ENCODE data around the gene LPAR3. TPM values are rescaled to one million over a fixed set of nuclear protein-coding genes. Genes with fewer than 3 reads are reported as not detected.
"Not testable (repeated sequence)": the region's sequence is repeated elsewhere in the genome, so short reads cannot be mapped to it uniquely, and the experiment has no call there.

Gene LPAR3
- total RNA-seq, 1 donor = 0.84 TPM

DNA sequence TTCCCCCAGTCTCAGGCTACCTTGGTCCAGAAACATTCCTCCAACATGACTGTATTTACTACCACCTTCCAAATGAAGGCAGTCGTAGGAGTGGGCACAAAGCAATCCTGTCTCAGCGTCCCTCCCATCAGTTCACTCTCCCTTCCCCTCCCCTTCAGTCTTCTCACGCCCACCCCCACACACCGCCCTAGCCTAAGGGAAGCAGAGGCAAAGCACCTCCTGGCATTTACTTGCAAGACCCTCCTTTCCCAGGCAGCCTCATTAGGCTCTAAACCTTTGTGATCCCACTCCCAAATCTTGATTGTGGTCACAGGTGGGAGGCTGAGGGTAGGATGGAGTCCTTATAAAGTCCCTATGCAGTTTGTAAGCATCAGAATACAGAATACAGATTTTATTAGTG is 23.9 kb upstream of the LPAR3 start:
- Histone ChIP-seq H3K4me3 (ENCODE audit: low read length) (no peak overlapping the region), H3K4me1 (ENCODE audit: insufficient read depth, low read length) (peaks cover 4% of the 10 kb centered on the region), H3K9me3 (ENCODE audit: low read depth, low read length) (no peaks in the 10 kb centered on the region), H3K27me3 (ENCODE audit: insufficient read depth, low read length) (no peaks in the 10 kb centered on the region)

DNA sequence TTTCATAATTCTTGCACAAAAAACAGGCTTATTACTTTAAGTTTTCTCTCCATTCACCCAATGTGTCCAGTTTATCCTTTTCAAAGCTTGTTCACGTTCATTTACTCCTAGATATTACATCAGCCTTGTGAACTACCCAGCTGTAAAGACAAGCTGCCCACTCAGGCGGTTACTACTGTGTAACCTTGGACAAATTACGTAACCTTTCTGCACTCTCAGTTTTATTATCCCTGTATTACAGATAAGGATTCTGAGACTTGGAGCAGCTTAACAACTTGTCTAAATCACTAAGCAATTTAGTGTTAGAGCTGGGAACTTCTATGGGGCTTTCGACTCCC is 20.5 kb upstream of the LPAR3 start:
- H3K4me1 ChIP-seq (ENCODE audit: insufficient read depth, low read length) = peaks cover 4% of the 10 kb centered on the region
- H3K9me3 ChIP-seq (ENCODE audit: low read depth, low read length) = no peaks in the 10 kb centered on the region
- H3K4me3 ChIP-seq (ENCODE audit: low read length) = no peak overlapping the region
- H3K27me3 ChIP-seq (ENCODE audit: insufficient read depth, low read length) = no peaks in the 10 kb centered on the region

DNA sequence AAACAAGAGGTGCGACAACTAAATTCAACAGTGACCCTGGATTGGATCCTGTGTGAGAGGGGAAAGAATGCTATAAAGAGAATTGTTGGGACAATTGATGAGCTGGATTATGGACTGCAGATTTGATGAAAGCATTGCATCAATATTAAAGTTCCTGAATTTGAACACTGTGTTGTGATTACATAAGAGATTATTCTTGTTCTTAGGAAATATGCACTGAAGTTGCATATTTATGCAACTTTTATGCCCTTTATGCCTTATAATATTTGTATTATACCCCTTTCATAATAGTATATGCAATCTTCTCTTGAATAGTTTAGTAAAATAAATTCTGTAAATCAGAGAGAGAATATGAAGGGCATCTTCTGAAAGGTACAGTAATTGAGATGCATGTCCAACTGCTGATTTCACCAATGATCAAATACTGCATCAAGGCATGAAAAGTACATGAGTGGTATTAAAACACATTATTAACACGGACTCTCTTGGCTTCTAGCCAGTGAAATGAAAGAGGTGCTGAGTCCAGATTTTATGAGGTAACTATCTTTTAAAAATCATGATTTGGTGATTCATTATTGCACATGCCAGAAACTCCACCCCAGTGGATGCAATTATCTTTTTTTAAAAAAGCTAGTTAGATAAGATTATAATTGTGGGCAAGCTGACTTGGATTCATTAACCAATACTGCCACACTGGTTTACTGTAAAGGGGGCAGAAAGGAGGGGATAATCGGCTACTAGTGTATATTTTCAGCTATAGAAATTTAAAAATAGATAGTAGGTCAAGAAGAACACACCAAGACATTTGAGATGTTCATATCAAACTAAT is 19.9 kb upstream of the LPAR3 start:
- Histone ChIP-seq H3K9me3 (ENCODE audit: low read depth, low read length) (no peaks in the 10 kb centered on the region), H3K27me3 (ENCODE audit: insufficient read depth, low read length) (no peaks in the 10 kb centered on the region), H3K4me3 (ENCODE audit: low read length) (no peak overlapping the region), H3K4me1 (ENCODE audit: insufficient read depth, low read length) (peaks cover 4% of the 10 kb centered on the region)

DNA sequence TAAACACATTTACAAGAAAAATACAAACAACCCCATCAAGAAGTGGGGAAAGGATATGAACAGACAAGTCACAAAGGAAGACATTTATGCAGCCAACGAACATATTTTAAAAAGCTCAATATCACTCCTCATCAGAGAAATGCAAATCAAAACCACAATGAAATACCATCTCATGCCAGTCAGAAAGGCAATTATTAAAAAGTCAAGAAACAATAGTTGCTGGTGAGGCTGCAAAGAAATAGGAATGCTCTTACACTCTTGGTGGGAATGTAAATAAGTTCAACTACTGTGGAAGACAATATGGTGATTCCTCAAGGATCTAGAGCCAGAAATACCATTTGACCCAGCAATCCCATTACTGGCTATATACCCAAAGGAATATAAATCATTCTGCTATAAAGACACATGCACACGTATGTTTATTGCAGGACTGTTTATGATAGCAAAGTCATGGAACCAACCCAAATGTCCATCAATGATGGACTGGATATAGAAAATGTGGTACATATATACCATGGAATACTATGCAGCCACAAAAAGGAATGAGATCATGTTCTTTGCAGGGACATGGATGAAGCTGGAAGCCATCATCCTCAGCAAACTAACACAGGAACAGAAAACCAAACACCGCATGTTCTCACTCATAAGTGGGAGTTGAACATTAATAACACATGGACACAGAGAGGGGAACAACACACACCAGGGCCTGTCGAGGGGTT is 15.9 kb upstream of the LPAR3 start:
- H3K4me3 ChIP-seq (ENCODE audit: low read length); H3K4me1 ChIP-seq (ENCODE audit: insufficient read depth, low read length): not testable (repeated sequence)

DNA sequence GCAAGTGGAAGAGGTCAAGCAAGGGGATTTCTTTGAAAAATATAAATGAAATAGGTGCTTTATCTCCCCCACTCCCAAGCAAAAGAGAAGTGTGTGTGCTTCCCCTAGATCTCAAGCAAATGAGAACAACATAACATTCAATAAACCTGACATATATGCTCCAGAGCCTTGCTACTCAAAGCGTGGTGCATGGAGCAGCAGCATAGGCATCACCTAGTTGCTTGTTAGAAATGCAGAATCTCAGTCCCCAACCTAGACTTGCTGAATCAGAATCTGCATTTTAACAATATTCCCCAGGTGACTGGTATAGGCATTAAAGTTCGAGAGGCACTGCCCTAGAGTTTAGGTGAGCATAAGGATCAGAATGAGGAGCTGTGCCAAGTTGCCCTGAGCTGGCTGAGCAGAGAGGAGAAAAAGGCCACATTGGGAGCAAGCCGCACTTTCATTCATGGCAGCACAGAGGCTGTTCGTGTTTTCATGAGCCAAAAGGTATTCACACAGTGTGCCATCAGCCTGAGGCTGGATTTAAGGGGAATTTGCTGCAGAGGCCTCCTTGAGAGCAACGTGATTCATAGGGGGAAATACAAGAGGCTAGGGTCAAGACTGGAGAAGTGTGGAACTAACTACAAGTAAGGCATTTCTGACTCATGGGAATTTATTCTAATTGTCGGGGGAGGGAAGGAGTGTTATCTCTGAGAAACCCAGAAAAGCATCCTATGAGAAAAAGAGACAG is 14.3 kb upstream of the LPAR3 start:
- H3K9me3 ChIP-seq (ENCODE audit: low read depth, low read length) = peaks cover 5% of the 10 kb centered on the region
- H3K4me3 ChIP-seq (ENCODE audit: low read length) = no peak overlapping the region
- no peaks in the 10 kb centered on the region for H3K4me1 ChIP-seq (ENCODE audit: insufficient read depth, low read length)
- no peaks in the 10 kb centered on the region for H3K27me3 ChIP-seq (ENCODE audit: insufficient read depth, low read length)

More for the DNA sequence above, 15.9 kb upstream of the LPAR3 start:
- H3K27me3 ChIP-seq (ENCODE audit: insufficient read depth, low read length); H3K9me3 ChIP-seq (ENCODE audit: low read depth, low read length): not testable (repeated sequence)

DNA sequence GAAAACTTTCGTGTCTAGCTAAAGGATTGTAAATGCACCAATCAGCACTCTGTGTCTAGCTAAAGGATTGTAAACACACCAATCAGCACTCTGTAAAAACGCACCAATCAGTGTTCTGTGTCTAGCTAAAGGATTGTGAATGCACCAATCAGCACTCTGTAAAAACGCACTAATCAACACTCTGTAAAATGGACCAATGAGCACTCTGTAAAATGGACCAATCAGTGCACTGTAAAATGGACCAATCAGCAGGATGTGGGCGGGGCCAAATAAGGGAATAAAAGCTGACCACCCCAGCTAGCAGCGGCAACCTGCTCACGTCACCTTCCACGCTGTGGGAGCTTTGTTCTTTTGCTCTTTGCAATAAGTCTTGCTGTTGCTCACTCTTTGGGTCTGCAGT is 9.7 kb upstream of the LPAR3 start:
- H3K4me3 ChIP-seq (ENCODE audit: low read length); H3K9me3 ChIP-seq (ENCODE audit: low read depth, low read length); H3K4me1 ChIP-seq (ENCODE audit: insufficient read depth, low read length); H3K27me3 ChIP-seq (ENCODE audit: insufficient read depth, low read length): not testable (repeated sequence)

DNA sequence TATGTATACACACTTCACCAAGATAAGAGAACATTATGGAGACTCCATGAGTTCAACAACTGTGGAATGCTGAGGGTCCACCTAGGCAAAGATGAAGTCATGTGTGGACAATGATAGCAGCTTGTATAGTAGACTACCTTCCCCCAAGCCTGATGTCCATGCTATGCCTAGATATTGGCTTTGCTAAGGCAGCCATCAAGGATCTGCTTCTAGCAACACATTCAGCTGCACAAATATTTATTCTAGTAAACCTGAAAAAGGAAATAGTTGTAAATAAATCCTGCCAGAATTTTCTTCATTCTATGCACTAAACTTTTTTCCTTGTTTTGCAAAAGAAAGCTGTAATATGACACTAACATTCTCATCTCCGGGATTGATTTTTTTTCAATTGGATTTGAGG is 7.0 kb upstream of the LPAR3 start:
- H3K4me1 ChIP-seq (ENCODE audit: insufficient read depth, low read length) = no peaks in the 10 kb centered on the region
- peaks cover 12% of the 10 kb centered on the region for H3K27me3 ChIP-seq (ENCODE audit: insufficient read depth, low read length)
- H3K9me3 ChIP-seq (ENCODE audit: low read depth, low read length) = peaks cover 5% of the 10 kb centered on the region
- H3K4me3 ChIP-seq (ENCODE audit: low read length) = no peak overlapping the region

DNA sequence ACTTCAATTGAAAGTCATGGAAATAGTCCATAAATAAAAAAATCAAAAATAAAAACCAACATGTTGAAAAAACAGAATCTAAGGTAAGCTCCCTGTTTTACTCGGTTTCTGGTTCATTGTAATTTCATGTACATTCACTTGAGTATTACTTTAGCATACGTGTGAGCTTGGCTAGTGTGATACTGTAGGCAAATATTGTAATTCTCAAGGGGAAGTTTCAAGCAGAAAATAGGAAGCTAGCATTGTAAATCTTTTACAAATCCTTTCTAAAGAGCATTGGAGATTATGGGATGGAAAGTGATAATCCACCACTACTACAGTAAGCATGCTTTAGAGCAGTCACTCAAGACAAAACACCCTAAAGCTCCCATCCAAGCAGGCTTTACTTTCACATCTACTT is 3.3 kb upstream of the LPAR3 start:
- Histone ChIP-seq H3K4me3 (ENCODE audit: low read length) (no peak overlapping the region), H3K27me3 (ENCODE audit: insufficient read depth, low read length) (peaks cover 42% of the 10 kb centered on the region)

DNA sequence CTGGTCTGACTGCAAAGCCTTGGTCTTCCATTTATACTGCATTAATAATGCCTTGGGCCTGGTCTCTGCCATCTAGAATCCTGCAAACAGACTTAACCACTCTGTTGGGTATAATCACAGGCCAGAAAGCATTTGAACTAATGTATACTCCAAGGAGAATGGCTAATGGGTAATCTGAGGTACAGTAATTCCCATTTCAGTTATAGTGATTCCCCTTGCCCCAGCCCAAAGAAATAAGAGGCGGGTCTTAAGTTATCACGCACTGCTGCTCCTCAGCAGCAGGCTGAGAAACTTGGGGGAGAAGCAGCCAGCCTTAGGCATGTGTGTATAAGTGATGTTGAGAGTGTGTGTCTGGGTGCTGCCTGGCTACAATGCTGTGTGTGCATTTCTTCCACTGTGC is 2.4 kb downstream of the LPAR3 start:
- H3K4me3 ChIP-seq (ENCODE audit: low read length) = no peak overlapping the region
- no peaks in the 10 kb centered on the region for H3K9me3 ChIP-seq (ENCODE audit: low read depth, low read length)
- peaks cover 20% of the 10 kb centered on the region for H3K4me1 ChIP-seq (ENCODE audit: insufficient read depth, low read length)
- peaks cover 40% of the 10 kb centered on the region for H3K27me3 ChIP-seq (ENCODE audit: insufficient read depth, low read length)

More for the DNA sequence above, 3.3 kb upstream of the LPAR3 start:
- Histone ChIP-seq H3K4me1 (ENCODE audit: insufficient read depth, low read length) (peaks cover 7% of the 10 kb centered on the region), H3K9me3 (ENCODE audit: low read depth, low read length) (no peaks in the 10 kb centered on the region)

DNA sequence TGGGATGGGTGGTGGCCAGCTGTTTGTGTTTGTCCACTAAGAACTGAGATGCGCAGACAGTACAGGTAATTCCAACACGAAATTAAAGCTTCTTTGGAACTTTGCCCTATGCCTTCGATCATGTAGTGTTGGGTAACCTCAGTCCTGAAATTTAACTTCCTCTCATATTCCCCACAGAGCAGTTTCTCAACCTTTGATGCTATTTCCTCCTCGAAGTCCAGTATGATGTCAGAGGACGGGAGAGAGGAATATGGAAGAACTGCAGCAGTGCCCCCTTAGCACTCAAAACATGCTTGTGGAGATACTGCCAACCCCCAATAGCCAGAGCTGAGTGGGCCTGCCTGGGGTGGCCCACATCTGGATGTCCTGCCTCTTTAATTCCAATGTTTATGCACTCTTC is 3.6 kb downstream of the LPAR3 start:
- Histone ChIP-seq H3K9me3 (ENCODE audit: low read depth, low read length) (no peaks in the 10 kb centered on the region), H3K27me3 (ENCODE audit: insufficient read depth, low read length) (peaks cover 31% of the 10 kb centered on the region), H3K4me3 (ENCODE audit: low read length) (no peak overlapping the region), H3K4me1 (ENCODE audit: insufficient read depth, low read length) (peaks cover 20% of the 10 kb centered on the region)

DNA sequence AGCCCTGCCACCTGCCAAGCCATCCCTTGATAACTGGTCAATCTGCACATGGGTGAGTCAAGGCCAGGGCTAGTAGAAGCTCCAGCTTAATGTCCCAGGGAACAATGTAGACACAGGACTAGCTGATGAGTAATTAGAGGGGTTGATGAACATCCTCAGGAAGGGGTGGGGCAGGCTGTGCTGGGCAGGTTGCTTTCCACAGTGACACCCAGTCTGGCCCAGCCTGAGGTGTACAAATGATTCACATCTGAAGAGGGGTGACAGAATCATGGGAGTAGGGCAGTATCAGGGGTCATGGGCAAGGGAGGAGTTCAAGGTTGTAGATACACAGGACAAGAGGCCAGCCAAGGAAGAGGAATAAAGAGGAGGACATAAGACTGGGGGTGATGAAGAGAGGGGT is 4.3 kb downstream of the LPAR3 start:
- no peaks in the 10 kb centered on the region for H3K9me3 ChIP-seq (ENCODE audit: low read depth, low read length)
- peaks cover 20% of the 10 kb centered on the region for H3K4me1 ChIP-seq (ENCODE audit: insufficient read depth, low read length)
- H3K27me3 ChIP-seq (ENCODE audit: insufficient read depth, low read length) = peaks cover 24% of the 10 kb centered on the region
- no peak overlapping the region for H3K4me3 ChIP-seq (ENCODE audit: low read length)

DNA sequence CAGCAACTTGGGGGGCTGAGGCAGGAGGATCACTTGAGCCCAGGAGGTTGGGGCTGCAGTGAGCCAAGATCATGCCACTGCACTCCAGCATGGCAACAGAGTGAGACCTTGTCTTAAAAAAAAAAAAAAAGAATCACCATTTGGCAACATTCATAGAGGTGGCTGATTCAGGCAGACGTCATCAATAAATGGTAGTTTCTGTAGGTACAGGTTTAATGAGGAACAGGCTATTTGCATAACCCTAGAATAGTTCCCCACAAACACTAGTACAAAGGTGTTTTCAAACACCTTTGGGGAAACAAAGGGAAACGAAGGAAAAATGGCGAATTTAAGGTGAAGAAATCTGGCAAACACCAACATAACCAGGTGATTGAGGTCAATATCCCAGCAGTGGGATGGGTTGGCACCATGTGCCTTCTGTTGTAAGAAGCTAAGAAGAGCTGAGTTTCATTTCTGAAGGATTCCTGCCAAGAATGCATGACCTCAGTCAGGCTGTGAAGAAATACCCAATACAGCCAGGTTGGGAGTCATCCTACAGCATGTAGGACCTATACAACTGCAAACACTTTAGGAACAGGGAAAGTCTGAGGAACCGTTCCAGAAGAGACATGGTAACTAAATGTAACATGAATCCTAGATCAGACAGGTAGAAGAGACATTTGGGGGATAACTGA is 5.6 kb downstream of the LPAR3 start:
- Histone ChIP-seq H3K4me1 (ENCODE audit: insufficient read depth, low read length) (peaks cover 15% of the 10 kb centered on the region), H3K27me3 (ENCODE audit: insufficient read depth, low read length) (peaks cover 14% of the 10 kb centered on the region), H3K4me3 (ENCODE audit: low read length) (no peak overlapping the region), H3K9me3 (ENCODE audit: low read depth, low read length) (no peaks in the 10 kb centered on the region)

DNA sequence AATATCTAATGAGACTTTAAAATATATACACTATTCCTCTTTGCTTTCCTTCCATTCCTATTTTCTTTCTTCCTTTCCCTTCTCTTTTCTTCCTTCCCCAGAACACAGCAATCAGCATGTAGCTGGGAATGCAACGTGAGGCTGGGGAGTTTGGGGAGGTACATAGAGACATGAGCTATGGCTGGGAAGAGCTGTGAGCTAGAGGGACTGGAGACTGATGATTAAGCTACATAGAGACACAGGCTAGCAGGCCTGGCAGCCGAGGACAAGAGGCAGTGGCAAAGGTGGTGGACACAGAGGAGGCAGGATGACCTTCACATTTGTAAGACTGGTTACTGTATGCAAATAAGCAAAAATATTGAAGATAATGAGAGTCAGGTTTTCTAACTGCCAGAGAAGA is 7.5 kb downstream of the LPAR3 start:
- Histone ChIP-seq H3K27me3 (ENCODE audit: insufficient read depth, low read length) (peaks cover 3% of the 10 kb centered on the region), H3K4me1 (ENCODE audit: insufficient read depth, low read length) (peaks cover 13% of the 10 kb centered on the region), H3K9me3 (ENCODE audit: low read depth, low read length) (no peaks in the 10 kb centered on the region), H3K4me3 (ENCODE audit: low read length) (no peak overlapping the region)

DNA sequence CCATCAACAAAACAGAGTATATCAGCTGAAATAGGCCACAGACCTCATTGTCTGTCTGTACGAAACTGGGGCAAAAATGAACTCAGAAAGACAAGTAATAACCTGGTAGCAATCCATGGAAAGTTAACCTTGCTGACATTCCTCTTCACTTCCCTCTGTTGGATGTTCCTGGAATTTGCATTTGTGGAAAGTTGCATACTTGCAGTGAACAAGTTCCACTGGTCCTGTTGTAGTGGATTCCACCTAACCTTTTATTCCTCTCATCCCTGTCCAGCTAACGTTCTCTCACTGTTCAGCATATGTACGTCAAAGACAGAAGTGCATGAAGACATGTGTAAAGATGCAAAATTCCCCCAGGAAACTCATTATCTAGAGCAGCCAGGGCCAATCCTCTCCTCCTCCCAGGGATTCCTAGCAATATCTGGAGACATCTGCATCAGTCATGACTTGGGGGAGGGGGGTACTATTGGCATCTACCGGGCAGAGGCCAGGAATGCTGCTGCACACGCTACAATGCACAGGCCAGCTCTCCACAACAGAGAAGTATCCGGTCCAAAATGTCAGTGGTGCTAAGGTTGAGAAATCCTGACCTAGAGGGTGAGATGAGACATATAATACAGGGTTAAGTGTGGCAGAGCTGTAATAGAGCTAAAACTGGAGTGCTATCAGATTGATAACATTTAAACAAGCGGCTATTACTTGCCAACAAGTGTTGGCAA is 8.2 kb downstream of the LPAR3 start:
- Histone ChIP-seq H3K4me3 (ENCODE audit: low read length) (no peak overlapping the region), H3K4me1 (ENCODE audit: insufficient read depth, low read length) (peaks cover 13% of the 10 kb centered on the region), H3K9me3 (ENCODE audit: low read depth, low read length) (no peaks in the 10 kb centered on the region), H3K27me3 (ENCODE audit: insufficient read depth, low read length) (peaks cover 3% of the 10 kb centered on the region)
